Mucosa of descending colon (tissue), 3 donors: ENCODE data around the gene CACNA2D3. TPM values are rescaled to one million over a fixed set of nuclear protein-coding genes. Genes with fewer than 3 reads are reported as not detected.
A peak's percentile ranks its signal among the peaks of the same experiment; 100 is the strongest.

Experiments used
- ATAC-seq: fragments of 200-7000 bp; cut with Tn5 transposase; one replicate; pipeline ENCODE4 v1.9.1; 2020; ENCODE audit warnings: mild to moderate bottlenecking, moderate library complexity
- DNase-seq, 3 donors: peaks; one replicate each; pipeline ENCODE4 v3.0.0-alpha.2; 2020
- H3K36me3 ChIP-seq: fragments of 200-600 bp; one replicate; pipeline ENCODE4 v1.8.0; 2021; ENCODE audit warnings: low read depth, mild to moderate bottlenecking
- H3K4me1 ChIP-seq: fragments of 200-600 bp; one replicate; pipeline ENCODE4 v1.8.0; 2021; ENCODE audit warnings: low read depth, mild to moderate bottlenecking
- H3K4me3 ChIP-seq: fragments of 200-600 bp; one replicate; pipeline ENCODE4 v1.8.0; 2021; ENCODE audit warnings: mild to moderate bottlenecking
- H3K9me3 ChIP-seq: fragments of 200-600 bp; one replicate; pipeline ENCODE4 v1.8.0; 2021; ENCODE audit warnings: mild to moderate bottlenecking
- intact Hi-C, 2 donors: fragments of 100-400 bp; cut with DNase I in 1 of 2; cut with micrococcal nuclease in 1 of 2; formaldehyde crosslinking; loops; one replicate each; pipeline versions ENCODE4 v1.11.0 to v1.11.1; 2022; cut with DNase I, micrococcal nuclease
- total RNA-seq, 3 donors: library from RNA; stranded (reverse); fragmentation: NEBNext Ultra II Directional in 2 of 3; extraction: Animal tissue kit (Norgen Biotek cat#: 25700) in 2 of 3; gene quantifications; one replicate each; pipeline versions ENCODE4 v1.2.1 to v1.2.4, GENCODE V29; 2021 to 2023
- TF ChIP-seq, protein P1 (sequence below): fragments of 200-600 bp; IDR thresholded peaks from one replicate; pipeline ENCODE4 v1.8.0; 2022; ENCODE audit warnings: antibody characterized with exemption, mild to moderate bottlenecking
- donor health status: DM: no; HTN: no; CAD: no; lungs with moderate emphysema.
- donor health status: DM: no; HTN: no; CAD: no.
- donor health status: DM: no; HTN: yes; CAD: no.

Gene CACNA2D3
- total RNA-seq, 3 donors from 2014 or later: 0.34 to 3.5 (median 0.55) TPM

DNA sequence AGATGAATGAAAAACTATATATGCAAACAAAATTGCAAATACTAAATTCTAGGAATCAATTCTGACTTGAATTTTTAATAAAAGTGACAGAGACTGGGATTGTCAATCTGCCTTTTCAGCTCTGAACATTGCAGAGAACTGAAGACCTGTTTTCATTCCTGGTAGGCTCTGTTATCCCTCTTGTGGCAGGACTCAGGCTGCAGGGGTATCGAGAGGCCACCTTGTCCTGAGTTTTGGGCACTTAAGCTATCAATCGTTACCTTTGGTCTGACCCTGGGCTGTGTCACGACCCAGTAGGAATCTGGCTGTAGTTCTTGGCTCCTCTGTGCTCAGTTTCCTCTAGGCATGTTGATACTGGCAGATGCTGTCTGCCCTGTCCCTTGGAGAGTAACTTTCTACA is 238.0 kb downstream of the CACNA2D3 start:
- Histone ChIP-seq H3K4me3 (no peak overlapping the region), H3K36me3 (no peaks in the 10 kb centered on the region), H3K9me3 (no peaks in the 10 kb centered on the region), H3K4me1 (no peaks in the 10 kb centered on the region)
- ATAC-seq: no peak
- DNase-seq: no peak
- intact Hi-C loops: no loop called here
- TF ChIP-seq, protein P1, sequence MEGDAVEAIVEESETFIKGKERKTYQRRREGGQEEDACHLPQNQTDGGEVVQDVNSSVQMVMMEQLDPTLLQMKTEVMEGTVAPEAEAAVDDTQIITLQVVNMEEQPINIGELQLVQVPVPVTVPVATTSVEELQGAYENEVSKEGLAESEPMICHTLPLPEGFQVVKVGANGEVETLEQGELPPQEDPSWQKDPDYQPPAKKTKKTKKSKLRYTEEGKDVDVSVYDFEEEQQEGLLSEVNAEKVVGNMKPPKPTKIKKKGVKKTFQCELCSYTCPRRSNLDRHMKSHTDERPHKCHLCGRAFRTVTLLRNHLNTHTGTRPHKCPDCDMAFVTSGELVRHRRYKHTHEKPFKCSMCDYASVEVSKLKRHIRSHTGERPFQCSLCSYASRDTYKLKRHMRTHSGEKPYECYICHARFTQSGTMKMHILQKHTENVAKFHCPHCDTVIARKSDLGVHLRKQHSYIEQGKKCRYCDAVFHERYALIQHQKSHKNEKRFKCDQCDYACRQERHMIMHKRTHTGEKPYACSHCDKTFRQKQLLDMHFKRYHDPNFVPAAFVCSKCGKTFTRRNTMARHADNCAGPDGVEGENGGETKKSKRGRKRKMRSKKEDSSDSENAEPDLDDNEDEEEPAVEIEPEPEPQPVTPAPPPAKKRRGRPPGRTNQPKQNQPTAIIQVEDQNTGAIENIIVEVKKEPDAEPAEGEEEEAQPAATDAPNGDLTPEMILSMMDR: no peak

DNA sequence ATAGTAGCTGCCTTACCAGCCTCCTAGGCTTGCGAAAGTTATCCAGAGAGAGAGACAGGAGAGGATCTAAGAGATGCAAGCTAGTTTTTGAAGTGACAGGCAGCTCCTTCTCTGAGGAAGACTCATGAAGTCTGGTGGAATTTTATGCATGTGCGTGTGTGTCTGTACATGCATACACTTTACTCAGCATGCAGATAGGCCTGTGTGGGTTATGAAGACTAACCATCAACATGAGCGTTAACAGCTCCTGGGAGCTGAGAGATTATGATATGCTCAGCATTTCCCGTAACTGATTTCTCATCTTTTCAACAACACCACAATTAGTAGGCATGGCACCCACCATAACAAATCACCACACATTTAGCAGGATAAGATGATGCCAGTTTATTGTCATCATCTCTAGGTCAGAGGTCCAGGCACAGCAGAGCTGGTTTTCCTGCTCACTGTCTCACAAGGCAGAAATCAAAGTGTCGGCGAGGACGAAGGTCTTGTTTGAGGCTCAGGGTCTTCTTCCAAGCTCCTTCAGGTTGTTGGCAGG is 239.5 kb downstream of the CACNA2D3 start:
- Histone ChIP-seq H3K9me3 (no peaks in the 10 kb centered on the region), H3K4me1 (no peaks in the 10 kb centered on the region), H3K4me3 (no peak overlapping the region), H3K36me3 (no peaks in the 10 kb centered on the region)
- intact Hi-C loops: no loop called here
- ATAC-seq (no peak), DNase-seq (no peak)
- TF ChIP-seq, protein P1: no peak

DNA sequence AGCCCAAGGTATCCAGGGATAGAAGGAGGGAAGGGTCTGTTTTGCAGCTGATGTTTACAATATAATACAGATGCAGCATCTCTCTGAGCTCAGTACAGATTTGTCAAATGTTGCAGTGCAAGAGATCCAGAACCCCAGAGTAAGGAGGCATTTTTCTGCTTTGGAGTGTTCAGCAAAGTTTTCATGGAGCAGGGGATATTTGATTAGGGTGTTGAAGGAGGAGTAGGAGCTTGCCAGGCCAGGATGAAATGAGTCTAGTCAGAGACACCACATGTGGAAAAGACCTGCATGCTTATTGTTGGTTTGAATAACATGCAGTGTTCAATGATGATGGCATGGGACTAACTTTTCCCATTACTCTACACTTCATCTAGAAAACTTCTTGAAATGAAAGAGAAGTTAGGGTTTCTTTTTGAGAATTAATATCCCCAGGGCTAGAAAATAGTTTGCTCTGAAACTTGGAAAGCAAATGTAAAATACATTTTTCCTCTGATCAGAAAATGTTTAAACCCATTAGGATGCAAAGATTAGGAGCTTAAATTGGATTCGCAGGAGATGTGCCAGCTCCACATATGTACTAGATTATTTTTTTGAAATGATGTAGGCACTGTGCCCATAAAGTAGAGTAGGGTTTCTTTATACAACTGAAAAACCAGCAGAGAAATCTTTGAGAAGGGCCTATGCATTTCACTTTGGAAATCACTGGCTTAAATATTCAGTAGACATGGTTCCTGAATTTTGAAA is 243.8 kb downstream of the CACNA2D3 start:
- Histone ChIP-seq H3K4me3 (no peak overlapping the region), H3K9me3 (no peaks in the 10 kb centered on the region), H3K36me3 (no peaks in the 10 kb centered on the region), H3K4me1 (no peaks in the 10 kb centered on the region)
- ATAC-seq (no peak), DNase-seq (no peak)
- intact Hi-C loops: no loop called here
- TF ChIP-seq, protein P1: no peak

DNA sequence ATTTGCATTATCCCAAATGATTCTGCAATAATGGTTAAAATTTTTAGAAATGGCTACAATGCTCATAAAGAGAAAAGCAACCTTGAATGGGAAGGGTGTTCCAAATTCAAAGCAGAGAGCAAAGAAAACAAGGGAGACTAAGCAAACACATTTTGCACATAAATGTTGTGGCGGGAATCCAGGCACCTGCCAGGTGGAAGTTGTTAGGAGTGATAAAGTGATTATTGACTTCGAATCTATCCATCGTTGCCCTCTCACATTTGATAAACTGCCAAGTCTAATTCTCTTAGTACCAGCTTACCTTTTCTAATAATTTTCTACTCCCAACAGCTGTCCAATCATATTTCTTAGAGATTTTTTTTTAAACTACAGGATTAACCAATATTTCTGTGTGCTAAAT is 244.5 kb downstream of the CACNA2D3 start:
- Histone ChIP-seq H3K36me3 (no peaks in the 10 kb centered on the region), H3K9me3 (no peaks in the 10 kb centered on the region), H3K4me3 (no peak overlapping the region), H3K4me1 (no peaks in the 10 kb centered on the region)
- peak in 1 of 3 donors; percentile 24 for DNase-seq
- intact Hi-C loops: no loop called here
- TF ChIP-seq, protein P1: no peak
- ATAC-seq: no peak

DNA sequence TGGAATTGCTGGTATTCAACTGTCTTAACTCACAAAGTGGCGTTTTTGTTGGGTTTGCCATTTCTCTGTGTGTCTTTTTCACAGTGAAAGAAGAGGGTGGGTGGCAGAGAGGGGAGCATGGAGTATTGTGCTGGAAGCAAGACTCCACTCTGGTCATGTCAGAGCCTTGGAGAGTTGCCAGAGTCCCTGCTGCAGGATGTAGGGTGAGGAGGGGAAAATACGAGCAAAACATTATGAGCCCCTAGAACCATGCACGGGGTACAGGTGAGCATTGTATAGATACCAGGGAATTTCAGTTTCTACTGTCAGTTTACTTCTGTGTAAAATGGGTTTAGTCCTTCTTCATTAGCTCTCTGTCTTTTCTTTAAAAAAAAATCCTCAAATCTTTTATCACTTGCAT is 249.9 kb downstream of the CACNA2D3 start:
- Histone ChIP-seq H3K4me3 (no peak overlapping the region), H3K9me3 (no peaks in the 10 kb centered on the region), H3K36me3 (no peaks in the 10 kb centered on the region), H3K4me1 (no peaks in the 10 kb centered on the region)
- DNase-seq (no peak), ATAC-seq (no peak)
- TF ChIP-seq, protein P1: no peak
- intact Hi-C loops: loop anchor here in 1 of 2 donors (10.0 kb wide), 1 partner anchor 227 kb away; no protein-coding TSS in a partner anchor
